ENCODE data around the gene WWP2.
"Not testable (repeated sequence)": the region's sequence is repeated elsewhere in the genome, so short reads cannot be mapped to it uniquely, and the experiment has no call there.

Gene WWP2

GRCh38 chr16:69942627-69943170 lies 180.6 kb downstream of the WWP2 start:
- no peak for DNase-seq (ENCODE audit: low read depth in 2 of 2)

GRCh38 chr16:69943241-69944036 lies 181.3 kb downstream of the WWP2 start:
- DNase-seq (ENCODE audit: low read depth in 2 of 2): not testable (repeated sequence)

GRCh38 chr16:69950411-69950810 lies 188.3 kb downstream of the WWP2 start:
- DNase-seq (ENCODE audit: low read depth in 2 of 2): not testable (repeated sequence)

- DNase-seq (ENCODE audit: low read depth in 2 of 2): not testable (repeated sequence)
These were observed 189.0 kb downstream of the WWP2 start, which contains the start of gene CLEC18A for GRCh38 chr16:69951017-69951671. Gene CLEC18A, plus strand, starts transcription at chr16:69951334. Its CDS starts 33 bp downstream, at chr16:69951367.

- not testable (repeated sequence) for DNase-seq (ENCODE audit: low read depth in 2 of 2)
These were observed 189.5 kb downstream of the WWP2 start for GRCh38 chr16:69951672-69952031.

GRCh38 chr16:69952116-69952515 lies 190.0 kb downstream of the WWP2 start:
- DNase-seq (ENCODE audit: low read depth in 2 of 2): not testable (repeated sequence)

- DNase-seq (ENCODE audit: low read depth in 2 of 2): not testable (repeated sequence)
These were observed 190.6 kb downstream of the WWP2 start for GRCh38 chr16:69952572-69953355.

- DNase-seq (ENCODE audit: low read depth in 2 of 2): not testable (repeated sequence)
These were observed 192.1 kb downstream of the WWP2 start for GRCh38 chr16:69954241-69954640.

- not testable (repeated sequence) for DNase-seq (ENCODE audit: low read depth in 2 of 2)
These were observed 201.2 kb downstream of the WWP2 start for GRCh38 chr16:69963312-69963711.

GRCh38 chr16:69964960-69965660 lies 203.0 kb downstream of the WWP2 start:
- DNase-seq (ENCODE audit: low read depth in 2 of 2): not testable (repeated sequence)

- DNase-seq (ENCODE audit: low read depth in 2 of 2): not testable (repeated sequence)
These were observed 203.5 kb downstream of the WWP2 start for GRCh38 chr16:69965661-69966054.

- not testable (repeated sequence) for DNase-seq (ENCODE audit: low read depth in 2 of 2)
These were observed 205.6 kb downstream of the WWP2 start for GRCh38 chr16:69967688-69968087.

- not testable (repeated sequence) for DNase-seq (ENCODE audit: low read depth in 2 of 2)
These were observed 206.0 kb downstream of the WWP2 start for GRCh38 chr16:69968125-69968524.

GRCh38 chr16:69969657-69970056 lies 207.5 kb downstream of the WWP2 start:
- not testable (repeated sequence) for DNase-seq (ENCODE audit: low read depth in 2 of 2)

GRCh38 chr16:69972120-69972519 lies 210.0 kb downstream of the WWP2 start:
- DNase-seq (ENCODE audit: low read depth in 2 of 2): not testable (repeated sequence)

- DNase-seq (ENCODE audit: low read depth in 2 of 2): not testable (repeated sequence)
These were observed 210.8 kb downstream of the WWP2 start for GRCh38 chr16:69972935-69973334.

- not testable (repeated sequence) for DNase-seq (ENCODE audit: low read depth in 2 of 2)
These were observed 223.1 kb downstream of the WWP2 start for GRCh38 chr16:69985196-69985595.
